ENCODE measurements around the gene ANAPC4. TPM values are rescaled to one million over a fixed set of nuclear protein-coding genes. Genes with fewer than 3 reads are reported as not detected.
A peak's percentile ranks its signal among the peaks of the same experiment; 100 is the strongest.
"Not testable (repeated sequence)": the region's sequence is repeated elsewhere in the genome, so short reads cannot be mapped to it uniquely, and the experiment has no call there.

ANAPC4 gene, protein sequence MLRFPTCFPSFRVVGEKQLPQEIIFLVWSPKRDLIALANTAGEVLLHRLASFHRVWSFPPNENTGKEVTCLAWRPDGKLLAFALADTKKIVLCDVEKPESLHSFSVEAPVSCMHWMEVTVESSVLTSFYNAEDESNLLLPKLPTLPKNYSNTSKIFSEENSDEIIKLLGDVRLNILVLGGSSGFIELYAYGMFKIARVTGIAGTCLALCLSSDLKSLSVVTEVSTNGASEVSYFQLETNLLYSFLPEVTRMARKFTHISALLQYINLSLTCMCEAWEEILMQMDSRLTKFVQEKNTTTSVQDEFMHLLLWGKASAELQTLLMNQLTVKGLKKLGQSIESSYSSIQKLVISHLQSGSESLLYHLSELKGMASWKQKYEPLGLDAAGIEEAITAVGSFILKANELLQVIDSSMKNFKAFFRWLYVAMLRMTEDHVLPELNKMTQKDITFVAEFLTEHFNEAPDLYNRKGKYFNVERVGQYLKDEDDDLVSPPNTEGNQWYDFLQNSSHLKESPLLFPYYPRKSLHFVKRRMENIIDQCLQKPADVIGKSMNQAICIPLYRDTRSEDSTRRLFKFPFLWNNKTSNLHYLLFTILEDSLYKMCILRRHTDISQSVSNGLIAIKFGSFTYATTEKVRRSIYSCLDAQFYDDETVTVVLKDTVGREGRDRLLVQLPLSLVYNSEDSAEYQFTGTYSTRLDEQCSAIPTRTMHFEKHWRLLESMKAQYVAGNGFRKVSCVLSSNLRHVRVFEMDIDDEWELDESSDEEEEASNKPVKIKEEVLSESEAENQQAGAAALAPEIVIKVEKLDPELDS
- 23.4 and 27.1 TPM in 2 replicates for total RNA-seq
- polyA plus RNA-seq = 15.0 and 15.9 TPM in 2 replicates
- polyA plus RNA-seq (2012) = 13.7 and 15.4 TPM in 2 replicates
- 1.7 and 2.2 TPM in 2 replicates for polyA minus RNA-seq (ENCODE audit: low replicate concordance)

DNA sequence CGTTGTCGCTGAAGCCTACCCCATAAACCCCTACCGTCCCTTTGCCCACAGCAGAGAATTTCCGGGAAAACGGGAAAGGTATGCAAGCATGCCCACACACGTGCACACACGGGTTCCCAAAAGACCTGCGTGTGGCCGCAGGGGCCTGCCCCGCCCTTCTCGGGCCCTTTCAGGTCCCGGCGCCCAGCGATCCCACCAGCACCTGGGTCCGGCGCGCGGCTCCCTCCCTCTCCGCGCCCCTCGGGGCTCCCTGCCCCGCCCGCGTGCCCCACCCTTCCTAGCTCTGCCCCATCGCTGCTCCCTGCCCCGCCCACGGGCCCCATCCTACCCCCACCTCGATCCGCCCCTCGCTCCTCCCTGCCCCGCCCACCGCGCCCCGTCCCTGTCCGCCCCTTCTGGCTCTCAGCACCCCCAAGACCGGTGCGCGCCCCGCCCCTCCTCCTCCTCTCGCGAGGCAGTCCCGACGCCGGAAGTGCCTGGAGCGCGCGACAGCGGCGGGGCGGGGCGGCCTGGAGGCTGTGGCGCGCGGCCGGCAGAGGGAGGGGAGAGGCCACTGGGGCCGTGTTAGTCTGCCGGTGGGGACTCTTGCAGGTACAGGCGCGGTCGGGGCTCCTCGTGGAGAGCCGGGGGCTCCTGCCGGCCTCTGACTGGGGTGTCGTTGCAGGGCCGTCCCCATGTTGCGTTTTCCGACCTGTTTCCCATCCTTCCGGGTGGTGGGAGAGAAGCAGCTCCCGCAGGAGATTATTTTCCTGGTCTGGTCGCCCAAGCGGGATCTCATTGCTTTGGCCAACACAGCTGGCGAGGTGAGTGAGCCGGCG, at the start of gene ANAPC4:
ANAPC4 (plus strand) TSS at position 510 of the 818 bp plus-strand sequence; CDS start at position 675, 165 bp downstream.
- TF ChIP-seq EZH2 (IDR thresholded peaks at IDR 0.05; ENCODE audit: low read length, missing control alignments) = no peak
- TF ChIP-seq, protein P1, sequence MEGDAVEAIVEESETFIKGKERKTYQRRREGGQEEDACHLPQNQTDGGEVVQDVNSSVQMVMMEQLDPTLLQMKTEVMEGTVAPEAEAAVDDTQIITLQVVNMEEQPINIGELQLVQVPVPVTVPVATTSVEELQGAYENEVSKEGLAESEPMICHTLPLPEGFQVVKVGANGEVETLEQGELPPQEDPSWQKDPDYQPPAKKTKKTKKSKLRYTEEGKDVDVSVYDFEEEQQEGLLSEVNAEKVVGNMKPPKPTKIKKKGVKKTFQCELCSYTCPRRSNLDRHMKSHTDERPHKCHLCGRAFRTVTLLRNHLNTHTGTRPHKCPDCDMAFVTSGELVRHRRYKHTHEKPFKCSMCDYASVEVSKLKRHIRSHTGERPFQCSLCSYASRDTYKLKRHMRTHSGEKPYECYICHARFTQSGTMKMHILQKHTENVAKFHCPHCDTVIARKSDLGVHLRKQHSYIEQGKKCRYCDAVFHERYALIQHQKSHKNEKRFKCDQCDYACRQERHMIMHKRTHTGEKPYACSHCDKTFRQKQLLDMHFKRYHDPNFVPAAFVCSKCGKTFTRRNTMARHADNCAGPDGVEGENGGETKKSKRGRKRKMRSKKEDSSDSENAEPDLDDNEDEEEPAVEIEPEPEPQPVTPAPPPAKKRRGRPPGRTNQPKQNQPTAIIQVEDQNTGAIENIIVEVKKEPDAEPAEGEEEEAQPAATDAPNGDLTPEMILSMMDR (conservative IDR thresholded peaks at IDR 0.05 in 1 of 2, IDR thresholded peaks at IDR 0.05 in 1 of 2; ENCODE audit: low read depth in 1 of 2, low read length in 2 of 2) = no peak
- H3K9ac ChIP-seq (ENCODE audit: insufficient read depth, low read length) = peak within 1 kb of the TSS; percentile 88

DNA sequence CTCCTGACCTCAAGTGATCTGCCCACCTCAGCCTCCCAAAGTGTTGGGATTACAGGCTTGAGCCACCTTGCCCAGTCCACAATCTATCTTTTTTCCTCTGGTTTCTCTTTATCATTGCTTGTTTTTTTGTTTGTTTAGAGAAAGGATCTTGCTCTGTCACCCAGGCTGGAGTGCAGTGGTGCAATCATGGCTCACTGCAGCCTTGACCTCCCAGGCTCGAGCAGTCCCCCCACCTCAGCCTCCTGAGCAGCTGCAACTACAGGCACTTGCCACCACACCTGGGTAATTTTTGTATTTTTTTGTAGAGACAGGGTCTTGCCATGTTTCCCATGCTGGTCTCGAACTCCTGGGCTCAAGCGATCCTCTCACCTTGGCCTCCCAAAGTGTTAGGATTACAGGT, 48.6 kb upstream of the ANAPC4 start:
- not testable (repeated sequence) for H2AFZ ChIP-seq (ENCODE audit: low read length); H3K9me3 ChIP-seq (ENCODE audit: control insufficient read depth, insufficient read depth, low read depth, low read length); H3K27ac ChIP-seq (ENCODE audit: insufficient read depth, low read length); H3K27me3 ChIP-seq (ENCODE audit: control insufficient read depth, insufficient read depth, low read length); H4K20me1 ChIP-seq (ENCODE audit: control insufficient read depth, extremely low read depth, insufficient read depth, low read length); H3K4me1 ChIP-seq (ENCODE audit: control insufficient read depth, extremely low read depth, insufficient read depth, low read length); DNase-seq (ENCODE audit: low read depth in 2 of 2); H3K9ac ChIP-seq (ENCODE audit: insufficient read depth, low read length); H3K36me3 ChIP-seq (ENCODE audit: control insufficient read depth, insufficient read depth, low read length); H3K4me3 ChIP-seq (replicated peaks in 1 of 4; ENCODE audit: control extremely low read depth in 1 of 4, insufficient read depth in 1 of 4, low read depth in 3 of 4, low read length in 4 of 4); H3K79me2 ChIP-seq (ENCODE audit: control insufficient read depth, insufficient read depth, low read length); H3K4me2 ChIP-seq (ENCODE audit: extremely low read depth, insufficient read depth, low read length)

More for the DNA sequence above, at the start of gene ANAPC4:
- Histone ChIP-seq H3K27me3 (ENCODE audit: control insufficient read depth, insufficient read depth, low read length) (no peaks in the 10 kb centered on the region), H3K27ac (ENCODE audit: insufficient read depth, low read length) (peak within 1 kb of the TSS; percentile 71), H3K36me3 (ENCODE audit: control insufficient read depth, insufficient read depth, low read length) (peaks cover 4% of the 10 kb centered on the region), H3K4me3 (replicated peaks in 1 of 4; ENCODE audit: control extremely low read depth in 1 of 4, insufficient read depth in 1 of 4, low read depth in 3 of 4, low read length in 4 of 4) (peak within 1 kb of the TSS; percentile 75 to 95 (median 92)), H4K20me1 (ENCODE audit: control insufficient read depth, extremely low read depth, insufficient read depth, low read length) (no peaks in the 10 kb centered on the region), H3K79me2 (ENCODE audit: control insufficient read depth, insufficient read depth, low read length) (peaks cover 26% of the 10 kb centered on the region), H3K4me2 (ENCODE audit: extremely low read depth, insufficient read depth, low read length) (peak within 1 kb of the TSS; percentile 88), H3K9me3 (ENCODE audit: control insufficient read depth, insufficient read depth, low read depth, low read length) (no peaks in the 10 kb centered on the region), H3K4me1 (ENCODE audit: control insufficient read depth, extremely low read depth, insufficient read depth, low read length) (peaks cover 4% of the 10 kb centered on the region), H2AFZ (ENCODE audit: low read length) (peak within 1 kb of the TSS; percentile 83)
- DNase-seq (ENCODE audit: low read depth in 2 of 2) = peak; percentile 90 to 91

DNA sequence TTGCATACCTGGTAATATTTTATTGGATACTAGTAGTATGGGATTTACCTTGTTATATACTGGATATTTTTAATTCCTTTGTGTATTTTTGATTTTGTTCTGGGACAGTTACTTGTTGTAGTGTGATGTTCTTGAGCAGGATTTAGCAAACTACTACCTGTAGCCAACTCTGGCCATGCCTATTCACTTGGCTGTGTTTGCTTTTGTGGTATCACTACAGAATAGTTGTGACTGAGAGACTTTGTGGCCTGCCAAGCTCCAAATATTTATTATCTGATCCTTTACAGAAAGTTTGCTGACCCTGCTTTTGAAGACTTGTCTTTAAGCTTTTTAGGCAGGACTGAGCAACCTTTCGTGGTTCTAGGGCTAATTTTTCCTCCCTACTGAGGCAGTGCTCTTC, 46.7 kb upstream of the ANAPC4 start:
- H3K4me3 ChIP-seq (replicated peaks in 1 of 4; ENCODE audit: control extremely low read depth in 1 of 4, insufficient read depth in 1 of 4, low read depth in 3 of 4, low read length in 4 of 4) = no peak overlapping the region
- H3K27ac ChIP-seq (ENCODE audit: insufficient read depth, low read length) = no peak overlapping the region
- no peak for TF ChIP-seq EZH2 (IDR thresholded peaks at IDR 0.05; ENCODE audit: low read length, missing control alignments)
- TF ChIP-seq, protein P1 (conservative IDR thresholded peaks at IDR 0.05 in 1 of 2, IDR thresholded peaks at IDR 0.05 in 1 of 2; ENCODE audit: low read depth in 1 of 2, low read length in 2 of 2) = no peak

More for the DNA sequence above, 46.7 kb upstream of the ANAPC4 start:
- Histone ChIP-seq H3K9me3 (ENCODE audit: control insufficient read depth, insufficient read depth, low read depth, low read length) (no peaks in the 10 kb centered on the region), H3K79me2 (ENCODE audit: control insufficient read depth, insufficient read depth, low read length) (no peaks in the 10 kb centered on the region), H3K27me3 (ENCODE audit: control insufficient read depth, insufficient read depth, low read length) (no peaks in the 10 kb centered on the region), H4K20me1 (ENCODE audit: control insufficient read depth, extremely low read depth, insufficient read depth, low read length) (no peaks in the 10 kb centered on the region), H3K36me3 (ENCODE audit: control insufficient read depth, insufficient read depth, low read length) (no peaks in the 10 kb centered on the region), H2AFZ (ENCODE audit: low read length) (no peak overlapping the region), H3K4me2 (ENCODE audit: extremely low read depth, insufficient read depth, low read length) (no peak overlapping the region), H3K9ac (ENCODE audit: insufficient read depth, low read length) (no peak overlapping the region), H3K4me1 (ENCODE audit: control insufficient read depth, extremely low read depth, insufficient read depth, low read length) (no peaks in the 10 kb centered on the region)
- DNase-seq (ENCODE audit: low read depth in 2 of 2) = no peak

Measured in fibroblast of lung (primary cell).